COLO829 (cell line): Measurements from ENCODE around the gene SLC66A3.
A peak's percentile ranks its signal among the peaks of the same experiment; 100 is the strongest.

Source experiments
- DNase-seq: peaks from one replicate; pipeline ENCODE4 v3.0.0; 2012; ENCODE audit warnings: low spot score

Gene SLC66A3

GRCh38 chr2:11155381-11156035 lies at the start of gene SLC66A3:
TSS of gene SLC66A3 (plus strand) at chr2:11155467. CDS start at chr2:11155547, 80 bp downstream.
- DNase-seq, result no peak

GRCh38 chr2:11109002-11109401 lies 46.3 kb upstream of the SLC66A3 start:
- DNase-seq, result no peak

GRCh38 chr2:11112870-11113428 lies 42.3 kb upstream of the SLC66A3 start:
- DNase-seq, result no peak

- DNase-seq, result no peak
These were observed 37.5 kb upstream of the SLC66A3 start for GRCh38 chr2:11117776-11118175.

GRCh38 chr2:11118761-11119160 lies 36.5 kb upstream of the SLC66A3 start:
- DNase-seq, result no peak

- DNase-seq, result peak; percentile 25
These were observed 34.0 kb upstream of the SLC66A3 start for GRCh38 chr2:11121099-11121822.

GRCh38 chr2:11121823-11122155 lies 33.5 kb upstream of the SLC66A3 start:
- no peak for DNase-seq

- no peak for DNase-seq
These were observed 32.9 kb upstream of the SLC66A3 start for GRCh38 chr2:11122380-11122779.

GRCh38 chr2:11123001-11123809 lies 32.1 kb upstream of the SLC66A3 start:
- DNase-seq, result no peak

GRCh38 chr2:11123856-11124759 lies 31.2 kb upstream of the SLC66A3 start:
- peak; percentile 60 for DNase-seq

GRCh38 chr2:11124760-11125068 lies 30.6 kb upstream of the SLC66A3 start:
- DNase-seq, result no peak

GRCh38 chr2:11127761-11128160 lies 27.5 kb upstream of the SLC66A3 start:
- no peak for DNase-seq

GRCh38 chr2:11128243-11128951 lies 26.9 kb upstream of the SLC66A3 start:
- DNase-seq, result no peak

GRCh38 chr2:11129598-11130449 lies 25.4 kb upstream of the SLC66A3 start:
- DNase-seq, result no peak

GRCh38 chr2:11131166-11131920 lies 23.9 kb upstream of the SLC66A3 start:
- DNase-seq, result no peak

GRCh38 chr2:11132036-11132671 lies 23.1 kb upstream of the SLC66A3 start:
- no peak for DNase-seq

- DNase-seq, result no peak
These were observed 21.9 kb upstream of the SLC66A3 start for GRCh38 chr2:11133238-11133935.

GRCh38 chr2:11133936-11134320 lies 21.3 kb upstream of the SLC66A3 start:
- DNase-seq, result no peak
